Effector CD4-positive, alpha-beta T cell (primary cell): ENCODE results near the gene TENT5A.

ENCODE experiments used
- DNase-seq: peaks from one replicate; pipeline ENCODE4 v3.0.0-alpha.2; 2020

The TENT5A gene

DNA sequence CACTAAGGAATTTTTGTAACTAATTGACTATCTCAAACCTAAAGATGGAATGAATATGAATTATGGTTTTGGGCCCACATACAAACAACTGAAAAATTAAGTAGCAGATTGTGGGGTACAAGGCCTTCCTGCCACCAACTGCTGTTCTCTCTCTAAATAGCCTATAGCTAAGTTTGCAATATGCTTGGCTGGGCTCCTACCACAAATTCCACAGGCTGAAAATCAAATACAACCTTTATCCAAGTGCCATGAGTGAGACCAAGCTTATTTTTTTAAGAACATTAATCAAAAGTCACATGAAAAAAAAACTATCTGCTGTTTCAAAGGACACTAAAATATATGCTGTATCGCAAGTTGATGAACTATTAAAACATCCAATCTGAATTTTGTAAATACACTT lies 52.1 kb downstream of the TENT5A start:
- no peak for DNase-seq

- no peak for DNase-seq
These were observed 54.9 kb downstream of the TENT5A start for GRCh38 chr6:81697559-81697958.

- DNase-seq: no peak
These were observed 56.0 kb downstream of the TENT5A start for GRCh38 chr6:81696524-81696923.
